Lower leg skin (tissue), 4 donors: ENCODE data around the gene RGMA. TPM values are rescaled to one million over a fixed set of nuclear protein-coding genes. Genes with fewer than 3 reads are reported as not detected.

Experiments used
- DNase-seq, 2 donors: peaks; one replicate each; pipeline ENCODE4 v3.0.0-alpha.2; 2019; ENCODE audit warnings: low spot score in 2 of 2
- H3K4me3 ChIP-seq: fragments of 200-600 bp; sonication (generic); 2 replicates; pipeline ENCODE4 v1.5.1; 2017; ENCODE audit warnings: mild to moderate bottlenecking, low read depth; ENCODE audit not compliant: poor library complexity, severe bottlenecking
- POLR2A ChIP-seq, 2 donors: fragments of 450-650 bp; IDR thresholded peaks; one replicate each; pipeline ENCODE4 v1.6.1; 2016 to 2017; ENCODE audit warnings: antibody characterized with exemption in 2 of 2, mild to moderate bottlenecking in 1 of 2, moderate library complexity in 1 of 2
- WGBS, 2 donors: methylation state at CpG; one replicate each; pipeline ENCODE4 v1.1.5; 2018; 5-methylcytosine and 5-hydroxymethylcytosine counted together
- intact Hi-C: fragments of 100-400 bp; cut with DNase I; formaldehyde crosslinking; loops from one replicate; pipeline ENCODE4 v1.15.0; 2023; ENCODE audit warnings: low total_unique reads
- total RNA-seq, 4 donors: library from RNA; depleted of rRNA; stranded (reverse); fragments of >200 nt; gene quantifications; one replicate each; pipeline ENCODE4 v1.1.0, GENCODE V29; 2016
- TF ChIP-seq, protein P1 (sequence below), 3 donors: fragments of 450-650 bp; IDR thresholded peaks; one replicate each; pipeline ENCODE4 v1.5.1; 2016; ENCODE audit warnings: antibody characterized with exemption in 3 of 3, mild to moderate bottlenecking in 3 of 3, moderate library complexity in 2 of 3

Gene RGMA
- total RNA-seq, 4 donors from 2014 or later: 9.5 to 28.2 (median 16.6) TPM

DNA sequence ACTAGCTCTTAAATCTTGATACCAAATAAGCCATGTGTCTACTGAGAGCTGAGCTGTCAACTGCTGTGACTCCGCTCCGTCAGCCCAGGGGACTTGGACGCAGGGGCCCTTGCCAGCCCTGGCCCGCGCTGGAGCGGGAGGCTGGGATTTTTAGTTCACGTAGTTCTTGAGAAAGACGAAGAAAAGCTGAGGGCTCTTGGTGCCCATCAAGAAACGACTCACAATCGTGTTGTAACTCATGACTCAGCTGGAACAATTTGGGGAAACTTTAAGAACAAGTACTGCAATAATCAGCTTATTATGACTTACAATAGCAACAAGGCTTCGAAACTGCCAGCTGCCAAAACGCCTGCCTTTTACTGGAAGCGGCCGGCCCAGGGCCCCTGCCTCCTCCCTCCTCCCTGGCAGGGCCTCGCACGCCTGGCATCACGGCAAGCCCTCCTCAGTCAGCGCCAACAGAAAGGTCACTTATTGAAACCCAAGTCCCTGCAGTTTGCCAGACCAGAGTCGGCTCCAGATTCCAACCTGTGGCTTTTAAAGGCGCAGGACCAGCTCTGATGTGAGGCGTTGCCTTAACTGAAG is 60.3 kb downstream of the RGMA start:
- intact Hi-C loops: no loop called here
- WGBS, 2 donors: 17 to 19% methylated on average over 19 to 21 of the region's 21 CpGs
- DNase-seq: peak; percentile 79 to 96
- TF ChIP-seq POLR2A (IDR thresholded peaks at IDR 0.05): no peak
- TF ChIP-seq, protein P1, sequence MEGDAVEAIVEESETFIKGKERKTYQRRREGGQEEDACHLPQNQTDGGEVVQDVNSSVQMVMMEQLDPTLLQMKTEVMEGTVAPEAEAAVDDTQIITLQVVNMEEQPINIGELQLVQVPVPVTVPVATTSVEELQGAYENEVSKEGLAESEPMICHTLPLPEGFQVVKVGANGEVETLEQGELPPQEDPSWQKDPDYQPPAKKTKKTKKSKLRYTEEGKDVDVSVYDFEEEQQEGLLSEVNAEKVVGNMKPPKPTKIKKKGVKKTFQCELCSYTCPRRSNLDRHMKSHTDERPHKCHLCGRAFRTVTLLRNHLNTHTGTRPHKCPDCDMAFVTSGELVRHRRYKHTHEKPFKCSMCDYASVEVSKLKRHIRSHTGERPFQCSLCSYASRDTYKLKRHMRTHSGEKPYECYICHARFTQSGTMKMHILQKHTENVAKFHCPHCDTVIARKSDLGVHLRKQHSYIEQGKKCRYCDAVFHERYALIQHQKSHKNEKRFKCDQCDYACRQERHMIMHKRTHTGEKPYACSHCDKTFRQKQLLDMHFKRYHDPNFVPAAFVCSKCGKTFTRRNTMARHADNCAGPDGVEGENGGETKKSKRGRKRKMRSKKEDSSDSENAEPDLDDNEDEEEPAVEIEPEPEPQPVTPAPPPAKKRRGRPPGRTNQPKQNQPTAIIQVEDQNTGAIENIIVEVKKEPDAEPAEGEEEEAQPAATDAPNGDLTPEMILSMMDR (IDR thresholded peaks at IDR 0.05): no peak
- no peak overlapping the region for H3K4me3 ChIP-seq

DNA sequence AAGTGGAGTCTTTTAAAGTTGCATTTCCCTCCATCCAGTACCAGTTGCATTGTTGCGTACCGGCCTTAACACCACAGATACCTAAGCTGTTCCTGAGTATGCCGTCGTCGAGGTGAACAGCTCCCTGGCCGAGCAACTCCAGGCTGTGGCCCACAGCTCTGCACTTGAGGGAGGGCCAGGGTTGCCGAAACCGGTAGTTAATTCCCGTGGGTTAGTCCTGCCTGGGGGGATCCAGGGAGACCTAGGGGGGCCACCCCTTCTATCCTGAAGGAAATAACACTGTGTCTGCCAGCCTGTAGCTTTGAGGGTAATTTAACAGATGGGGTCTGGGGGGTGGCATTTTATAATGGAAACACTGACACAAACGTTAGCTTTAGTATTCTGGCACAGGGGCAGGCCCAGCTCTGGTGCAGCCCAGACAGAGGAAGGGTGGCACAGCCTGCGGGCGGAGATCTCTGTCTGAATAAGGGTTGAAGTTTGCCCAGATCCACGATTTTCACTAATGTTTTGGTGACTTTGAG is 60.8 kb downstream of the RGMA start:
- TF ChIP-seq, protein P1 (IDR thresholded peaks at IDR 0.05): no peak
- no peak for TF ChIP-seq POLR2A (IDR thresholded peaks at IDR 0.05)
- DNase-seq: peak in 1 of 2 donors; percentile 85
- 29 to 41% methylated on average over 13 of the region's 13 CpGs for WGBS, 2 donors
- intact Hi-C loops: no loop called here
- no peak overlapping the region for H3K4me3 ChIP-seq

DNA sequence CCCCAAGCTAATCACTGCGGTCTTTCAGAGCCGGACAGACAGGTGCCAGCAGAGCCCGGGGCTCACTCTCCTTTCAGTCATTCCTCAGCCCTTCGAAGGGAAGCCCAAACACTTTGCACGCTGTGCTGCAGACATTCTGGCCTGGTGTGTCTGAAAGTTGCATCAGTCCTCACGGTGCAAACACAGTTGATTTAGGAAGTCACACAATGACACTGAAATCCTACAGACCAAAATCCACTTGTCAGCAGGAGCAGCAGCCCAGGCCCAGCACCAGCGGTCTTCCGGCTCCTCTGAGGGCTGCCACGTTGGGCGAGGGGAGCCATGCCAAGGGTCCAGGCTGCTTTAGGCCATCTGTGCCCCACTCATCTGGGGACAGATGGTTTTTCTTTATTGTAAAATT is 61.6 kb downstream of the RGMA start:
- DNase-seq: peak in 1 of 2 donors; percentile 78
- 77 to 82% methylated on average over 10 of the region's 10 CpGs for WGBS, 2 donors
- TF ChIP-seq POLR2A (IDR thresholded peaks at IDR 0.05): no peak
- TF ChIP-seq, protein P1 (IDR thresholded peaks at IDR 0.05): no peak
- intact Hi-C loops: no loop called here
- H3K4me3 ChIP-seq: no peak overlapping the region

DNA sequence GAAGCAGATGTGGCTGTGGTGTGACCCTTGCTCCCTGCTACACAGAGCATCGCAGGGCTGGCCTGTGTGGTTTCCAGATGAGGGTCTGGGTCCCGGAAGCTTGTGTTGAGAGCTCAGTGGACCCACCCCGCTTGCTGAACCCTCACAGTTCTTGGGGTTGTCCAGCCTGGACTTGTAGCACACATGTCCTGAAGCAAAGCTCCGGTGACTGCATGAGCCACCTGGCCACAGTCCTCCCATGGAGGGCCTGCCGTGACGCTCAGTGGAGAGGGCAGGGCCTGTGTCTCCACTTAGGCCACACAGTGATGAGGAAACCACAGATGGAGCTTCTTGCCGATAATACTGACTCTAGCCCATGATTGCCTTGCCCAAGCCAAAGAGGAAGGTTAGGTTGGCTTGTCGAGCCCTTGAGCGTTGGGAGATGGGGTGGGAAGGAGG is 62.6 kb downstream of the RGMA start:
- TF ChIP-seq POLR2A (IDR thresholded peaks at IDR 0.05): no peak
- TF ChIP-seq, protein P1 (IDR thresholded peaks at IDR 0.05): no peak
- H3K4me3 ChIP-seq: no peak overlapping the region
- 82 to 84% methylated on average over 7 to 9 of the region's 9 CpGs for WGBS, 2 donors
- DNase-seq: peak in 1 of 2 donors; percentile 74
- intact Hi-C loops: no loop called here

DNA sequence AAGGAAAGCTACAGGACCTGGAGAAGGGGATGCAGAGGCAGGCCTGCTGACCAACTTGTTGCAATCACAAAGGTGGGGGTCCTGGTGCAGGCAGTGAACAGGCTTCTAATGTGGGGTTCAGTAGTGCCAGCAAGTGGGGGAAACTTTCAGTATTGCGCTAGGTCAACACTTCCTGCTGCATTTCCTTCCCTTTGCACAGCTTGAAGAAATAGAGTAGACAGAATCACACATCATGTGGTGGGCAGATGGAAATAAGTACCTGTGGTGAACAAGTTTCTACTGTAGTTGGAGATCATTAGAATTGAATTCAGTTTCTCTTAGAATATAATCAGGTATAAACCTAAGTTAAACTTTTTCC is 63.4 kb downstream of the RGMA start:
- no peak overlapping the region for H3K4me3 ChIP-seq
- WGBS, 2 donors: 74 to 91% methylated on average over 1 of the region's 1 CpG
- no peak for DNase-seq
- TF ChIP-seq, protein P1 (IDR thresholded peaks at IDR 0.05): no peak
- no peak for TF ChIP-seq POLR2A (IDR thresholded peaks at IDR 0.05)
- intact Hi-C loops: no loop called here
